ENCODE measurements around the gene TNC. TPM values are rescaled to one million over a fixed set of nuclear protein-coding genes. Genes with fewer than 3 reads are reported as not detected.
A peak's percentile ranks its signal among the peaks of the same experiment; 100 is the strongest.

The TNC gene
- total and polyA plus RNA-seq, 10 of the 15 experiments (the other 5 are each of a cell fraction or from before 2014, with no cell fraction given): 0.05 to 4.2 (median 0.14) TPM

DNA sequence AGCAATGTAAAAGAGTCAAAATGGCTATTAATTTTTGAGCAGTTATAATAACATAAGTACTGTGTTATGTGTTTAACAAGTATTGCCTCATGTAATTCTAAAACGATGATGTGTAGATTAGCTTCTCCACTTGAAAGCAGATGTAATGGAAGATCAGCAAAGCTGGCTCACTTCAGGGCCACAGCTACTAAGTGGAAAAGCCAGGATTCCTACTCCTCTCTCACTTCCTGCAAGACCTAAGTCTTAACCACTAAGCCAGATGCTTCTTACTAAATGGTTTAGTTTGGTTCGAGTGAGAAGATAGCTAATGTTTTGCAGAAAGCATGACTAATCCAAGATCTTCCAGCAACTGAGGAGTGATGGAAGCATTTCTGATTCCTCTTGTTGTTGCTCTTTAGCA lies 15.7 kb upstream of the TNC start:
- H3K27me3 ChIP-seq (replicated peaks in 1 of 2; ENCODE audit: control insufficient read depth in 2 of 2, insufficient read depth in 2 of 2, low read length in 1 of 2): no peaks in the 10 kb centered on the region; a peak in 1 of 4 replicates
- H3K9me3 ChIP-seq (replicated peaks; ENCODE audit: control insufficient read depth, insufficient read depth, low read length): no peaks in the 10 kb centered on the region
- ChIA-PET SMC1A (ENCODE audit: uncharacterized antibody, unreplicated experiment) (interaction anchor here (0.8 to 1.5 kb wide), 3 partner anchors 10 to 237 kb away, joined by 3 to 4 read pairs (median 3); no protein-coding TSS in a partner anchor), CTCF (interaction anchor here (0.9 kb wide), 1 partner anchor 9 kb away, joined by 3 read pairs; no protein-coding TSS in a partner anchor), RAD21 (ENCODE audit: unreplicated experiment) (no interaction called here), POLR2A (interaction anchor here (0.6 kb wide), 1 partner anchor 119 kb away, joined by 3 read pairs; no protein-coding TSS in a partner anchor)
- no peaks in the 10 kb centered on the region for H3K4me1 ChIP-seq (ENCODE audit: control insufficient read depth, insufficient read depth, low read length)
- no peak overlapping the region for H3K27ac ChIP-seq (ENCODE audit: control insufficient read depth, insufficient read depth)
- H4K20me1 ChIP-seq (ENCODE audit: control insufficient read depth, insufficient read depth): no peaks in the 10 kb centered on the region
- no peak overlapping the region for H2AFZ ChIP-seq (ENCODE audit: control insufficient read depth, low read depth, low read length)
- in situ Hi-C loops (cut with MboI): no loop called here
- ATAC-seq: no peak
- H3K36me3 ChIP-seq (ENCODE audit: control insufficient read depth in 2 of 2, insufficient read depth in 2 of 2, low read length in 1 of 2): no peaks in the 10 kb centered on the region
- no peak for DNase-seq (ENCODE audit: low read depth, low spot score)
- WGBS (ENCODE audit: insufficient coverage, insufficient replicate concordance, low lambda C conversion rate, missing lambda C conversion rate): 16% methylated on average over 2 of the region's 2 CpGs
- no peak overlapping the region for H3K9ac ChIP-seq (ENCODE audit: control insufficient read depth, insufficient read depth, low read length)
- no peak overlapping the region for H3K4me2 ChIP-seq (ENCODE audit: control insufficient read depth, insufficient read depth)
- TF ChIP-seq RAD21 (IDR thresholded peaks at IDR 0.05; ENCODE audit: insufficient read depth, low read depth, low read length): no peak
- H3K4me3 ChIP-seq: no peak overlapping the region
- H3K79me2 ChIP-seq (ENCODE audit: control insufficient read depth, insufficient read depth, low read length): no peaks in the 10 kb centered on the region
- no peak for FAIRE-seq
- no TSS peak for BruUV-seq (replicated peaks)
- intact Hi-C loops (cut with micrococcal nuclease; ENCODE audit: unreplicated experiment): no loop called here

DNA sequence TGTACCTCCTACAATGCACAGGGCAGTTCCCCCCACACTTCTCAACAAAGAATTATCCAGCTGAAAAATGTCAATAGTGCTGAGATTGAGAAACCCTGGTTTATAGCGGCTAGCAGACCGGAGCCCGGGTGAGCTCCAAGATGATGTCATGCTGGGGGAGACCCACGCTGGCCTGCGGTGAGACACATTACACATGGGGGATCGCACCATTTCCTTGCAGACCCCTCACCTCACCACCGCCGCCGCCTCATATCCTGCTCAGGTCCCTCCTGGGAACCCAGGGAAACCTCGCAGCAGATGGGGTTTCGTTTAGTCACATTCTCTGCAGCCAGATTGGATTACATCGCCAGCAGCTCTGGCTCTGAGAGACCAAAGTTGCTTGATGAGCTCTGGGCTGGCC lies 14.7 kb upstream of the TNC start:
- Histone ChIP-seq H3K4me1 (ENCODE audit: control insufficient read depth, insufficient read depth, low read length) (no peaks in the 10 kb centered on the region), H2AFZ (ENCODE audit: control insufficient read depth, low read depth, low read length) (no peak overlapping the region), H3K36me3 (ENCODE audit: control insufficient read depth in 2 of 2, insufficient read depth in 2 of 2, low read length in 1 of 2) (no peaks in the 10 kb centered on the region), H3K27me3 (replicated peaks in 1 of 2; ENCODE audit: control insufficient read depth in 2 of 2, insufficient read depth in 2 of 2, low read length in 1 of 2) (no peaks in the 10 kb centered on the region; a peak in 1 of 4 replicates), H3K4me2 (ENCODE audit: control insufficient read depth, insufficient read depth) (no peak overlapping the region), H3K27ac (ENCODE audit: control insufficient read depth, insufficient read depth) (no peak overlapping the region), H3K4me3 (no peak overlapping the region), H3K79me2 (ENCODE audit: control insufficient read depth, insufficient read depth, low read length) (no peaks in the 10 kb centered on the region), H4K20me1 (ENCODE audit: control insufficient read depth, insufficient read depth) (no peaks in the 10 kb centered on the region), H3K9ac (ENCODE audit: control insufficient read depth, insufficient read depth, low read length) (no peak overlapping the region), H3K9me3 (replicated peaks; ENCODE audit: control insufficient read depth, insufficient read depth, low read length) (no peaks in the 10 kb centered on the region)
- WGBS (ENCODE audit: insufficient coverage, insufficient replicate concordance, low lambda C conversion rate, missing lambda C conversion rate): 40% methylated on average over 12 of the region's 12 CpGs
- intact Hi-C loops (cut with micrococcal nuclease; ENCODE audit: unreplicated experiment) (no loop called here), in situ Hi-C loops (cut with MboI) (no loop called here)
- no peak for FAIRE-seq
- peak; percentile 50 for TF ChIP-seq RUNX3 (IDR thresholded peaks at IDR 0.05; ENCODE audit: low read length)
- TF ChIP-seq NR2F1 (conservative IDR thresholded peaks at IDR 0.05): no peak
- RAD21 ChIA-PET (ENCODE audit: unreplicated experiment): no interaction called here
- POLR2A ChIA-PET: no interaction called here
- BruUV-seq (replicated peaks): no TSS peak
- CTCF ChIA-PET: no interaction called here
- no peak for DNase-seq (ENCODE audit: low read depth, low spot score)
- SMC1A ChIA-PET (ENCODE audit: uncharacterized antibody, unreplicated experiment): interaction anchor here (1.5 kb wide), 1 partner anchor 9 kb away, joined by 4 read pairs; no protein-coding TSS in a partner anchor
- no peak for ATAC-seq
